ENCODE measurements around the gene HBE1. TPM values are rescaled to one million over a fixed set of nuclear protein-coding genes. Genes with fewer than 3 reads are reported as not detected.

Gene HBE1
- total and polyA plus RNA-seq, 9 of the 15 experiments (the other 6 are each of a cell fraction or from before 2014, with no cell fraction given) = 612 to 10,250 (median 2,181) TPM

DNA sequence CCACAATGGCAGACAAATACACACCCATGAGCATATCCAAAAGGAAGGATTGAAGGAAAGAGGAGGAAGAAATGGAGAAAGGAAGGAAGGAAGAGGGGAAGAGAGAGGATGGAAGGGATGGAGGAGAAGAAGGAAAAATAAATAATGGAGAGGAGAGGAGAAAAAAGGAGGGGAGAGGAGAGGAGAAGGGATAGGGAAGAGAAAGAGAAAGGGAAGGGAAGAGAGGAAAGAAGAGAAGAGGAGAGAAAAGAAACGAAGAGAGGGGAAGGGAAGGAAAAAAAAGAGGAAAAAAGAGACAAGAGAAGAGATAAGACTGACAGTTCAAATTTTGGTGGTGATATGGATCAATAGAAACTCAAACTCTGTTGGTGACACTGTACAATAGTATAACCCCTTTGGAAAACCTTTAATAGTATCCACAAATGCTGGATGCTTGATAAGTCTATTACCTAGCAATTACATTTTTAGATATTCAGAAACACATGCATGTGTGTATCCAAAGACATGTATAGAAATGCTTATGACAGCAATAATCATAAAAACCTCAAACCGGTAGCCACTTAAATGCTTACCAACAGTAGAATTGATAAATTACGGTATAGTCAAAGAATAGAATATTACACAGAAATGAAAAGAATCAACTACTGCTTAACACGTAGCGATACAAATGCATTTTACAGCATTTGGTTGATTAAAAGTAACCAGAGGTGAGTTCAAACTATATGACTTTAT lies 34.2 kb downstream of the HBE1 start (continued):
- TF ChIP-seq, protein P1, sequence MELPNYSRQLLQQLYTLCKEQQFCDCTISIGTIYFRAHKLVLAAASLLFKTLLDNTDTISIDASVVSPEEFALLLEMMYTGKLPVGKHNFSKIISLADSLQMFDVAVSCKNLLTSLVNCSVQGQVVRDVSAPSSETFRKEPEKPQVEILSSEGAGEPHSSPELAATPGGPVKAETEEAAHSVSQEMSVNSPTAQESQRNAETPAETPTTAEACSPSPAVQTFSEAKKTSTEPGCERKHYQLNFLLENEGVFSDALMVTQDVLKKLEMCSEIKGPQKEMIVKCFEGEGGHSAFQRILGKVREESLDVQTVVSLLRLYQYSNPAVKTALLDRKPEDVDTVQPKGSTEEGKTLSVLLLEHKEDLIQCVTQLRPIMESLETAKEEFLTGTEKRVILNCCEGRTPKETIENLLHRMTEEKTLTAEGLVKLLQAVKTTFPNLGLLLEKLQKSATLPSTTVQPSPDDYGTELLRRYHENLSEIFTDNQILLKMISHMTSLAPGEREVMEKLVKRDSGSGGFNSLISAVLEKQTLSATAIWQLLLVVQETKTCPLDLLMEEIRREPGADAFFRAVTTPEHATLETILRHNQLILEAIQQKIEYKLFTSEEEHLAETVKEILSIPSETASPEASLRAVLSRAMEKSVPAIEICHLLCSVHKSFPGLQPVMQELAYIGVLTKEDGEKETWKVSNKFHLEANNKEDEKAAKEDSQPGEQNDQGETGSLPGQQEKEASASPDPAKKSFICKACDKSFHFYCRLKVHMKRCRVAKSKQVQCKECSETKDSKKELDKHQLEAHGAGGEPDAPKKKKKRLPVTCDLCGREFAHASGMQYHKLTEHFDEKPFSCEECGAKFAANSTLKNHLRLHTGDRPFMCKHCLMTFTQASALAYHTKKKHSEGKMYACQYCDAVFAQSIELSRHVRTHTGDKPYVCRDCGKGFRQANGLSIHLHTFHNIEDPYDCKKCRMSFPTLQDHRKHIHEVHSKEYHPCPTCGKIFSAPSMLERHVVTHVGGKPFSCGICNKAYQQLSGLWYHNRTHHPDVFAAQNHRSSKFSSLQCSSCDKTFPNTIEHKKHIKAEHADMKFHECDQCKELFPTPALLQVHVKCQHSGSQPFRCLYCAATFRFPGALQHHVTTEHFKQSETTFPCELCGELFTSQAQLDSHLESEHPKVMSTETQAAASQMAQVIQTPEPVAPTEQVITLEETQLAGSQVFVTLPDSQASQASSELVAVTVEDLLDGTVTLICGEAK (IDR thresholded peaks at IDR 0.05) = peak; percentile 38; the same call in 1 of the 2 replicates
- TF ChIP-seq, protein P1 (CRISPR knock-in tag; IDR thresholded peaks at IDR 0.05) = no peak
- TF ChIP-seq CHD1 (IDR thresholded peaks at IDR 0.05; ENCODE audit: low read length) (no peak), ZNF507 (tag; conservative IDR thresholded peaks at IDR 0.05) (no peak), SRSF3 (IDR thresholded peaks at IDR 0.05; ENCODE audit: insufficient read depth, low read length) (no peak), ZNF24 (IDR thresholded peaks at IDR 0.05) (no peak), RBM39 (optimal IDR thresholded peaks at IDR 0.05; ENCODE audit: low read depth, low read length) (no peak), SRF (CRISPR knock-in tag; IDR thresholded peaks at IDR 0.05) (no peak)
- TF ChIP-seq, protein P2, sequence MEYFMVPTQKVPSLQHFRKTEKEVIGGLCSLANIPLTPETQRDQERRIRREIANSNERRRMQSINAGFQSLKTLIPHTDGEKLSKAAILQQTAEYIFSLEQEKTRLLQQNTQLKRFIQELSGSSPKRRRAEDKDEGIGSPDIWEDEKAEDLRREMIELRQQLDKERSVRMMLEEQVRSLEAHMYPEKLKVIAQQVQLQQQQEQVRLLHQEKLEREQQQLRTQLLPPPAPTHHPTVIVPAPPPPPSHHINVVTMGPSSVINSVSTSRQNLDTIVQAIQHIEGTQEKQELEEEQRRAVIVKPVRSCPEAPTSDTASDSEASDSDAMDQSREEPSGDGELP (CRISPR knock-in tag; IDR thresholded peaks at IDR 0.05; ENCODE audit: borderline replicate concordance) = no peak
- TF ChIP-seq, protein P3, sequence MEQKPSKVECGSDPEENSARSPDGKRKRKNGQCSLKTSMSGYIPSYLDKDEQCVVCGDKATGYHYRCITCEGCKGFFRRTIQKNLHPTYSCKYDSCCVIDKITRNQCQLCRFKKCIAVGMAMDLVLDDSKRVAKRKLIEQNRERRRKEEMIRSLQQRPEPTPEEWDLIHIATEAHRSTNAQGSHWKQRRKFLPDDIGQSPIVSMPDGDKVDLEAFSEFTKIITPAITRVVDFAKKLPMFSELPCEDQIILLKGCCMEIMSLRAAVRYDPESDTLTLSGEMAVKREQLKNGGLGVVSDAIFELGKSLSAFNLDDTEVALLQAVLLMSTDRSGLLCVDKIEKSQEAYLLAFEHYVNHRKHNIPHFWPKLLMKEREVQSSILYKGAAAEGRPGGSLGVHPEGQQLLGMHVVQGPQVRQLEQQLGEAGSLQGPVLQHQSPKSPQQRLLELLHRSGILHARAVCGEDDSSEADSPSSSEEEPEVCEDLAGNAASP (IDR thresholded peaks at IDR 0.05) = no peak
- TF ChIP-seq, protein P4, sequence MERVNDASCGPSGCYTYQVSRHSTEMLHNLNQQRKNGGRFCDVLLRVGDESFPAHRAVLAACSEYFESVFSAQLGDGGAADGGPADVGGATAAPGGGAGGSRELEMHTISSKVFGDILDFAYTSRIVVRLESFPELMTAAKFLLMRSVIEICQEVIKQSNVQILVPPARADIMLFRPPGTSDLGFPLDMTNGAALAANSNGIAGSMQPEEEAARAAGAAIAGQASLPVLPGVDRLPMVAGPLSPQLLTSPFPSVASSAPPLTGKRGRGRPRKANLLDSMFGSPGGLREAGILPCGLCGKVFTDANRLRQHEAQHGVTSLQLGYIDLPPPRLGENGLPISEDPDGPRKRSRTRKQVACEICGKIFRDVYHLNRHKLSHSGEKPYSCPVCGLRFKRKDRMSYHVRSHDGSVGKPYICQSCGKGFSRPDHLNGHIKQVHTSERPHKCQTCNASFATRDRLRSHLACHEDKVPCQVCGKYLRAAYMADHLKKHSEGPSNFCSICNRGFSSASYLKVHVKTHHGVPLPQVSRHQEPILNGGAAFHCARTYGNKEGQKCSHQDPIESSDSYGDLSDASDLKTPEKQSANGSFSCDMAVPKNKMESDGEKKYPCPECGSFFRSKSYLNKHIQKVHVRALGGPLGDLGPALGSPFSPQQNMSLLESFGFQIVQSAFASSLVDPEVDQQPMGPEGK (CRISPR knock-in tag; IDR thresholded peaks at IDR 0.05; ENCODE audit: borderline replicate concordance) = no peak

Data from K562 (cell line).